Chondrocyte (in vitro differentiated cells): ENCODE data around the gene NECAP2. TPM values are rescaled to one million over a fixed set of nuclear protein-coding genes. Genes with fewer than 3 reads are reported as not detected.

Experiments used
- DNase-seq: peaks from one replicate; pipeline ENCODE4 v3.0.0; 2021; ENCODE audit warnings: mixed read lengths, low spot score
- H3K27ac Mint-ChIP-seq: one replicate; pipeline ENCODE4 v1.8.0; 2021; ENCODE audit warnings: mild to moderate bottlenecking, moderate library complexity, mixed read lengths; ENCODE audit not compliant: unreplicated experiment
- H3K27me3 Mint-ChIP-seq: 2 replicates; pipeline ENCODE4 v1.8.0; 2021; ENCODE audit warnings: low read depth, mixed read lengths
- H3K36me3 Mint-ChIP-seq: 2 replicates; pipeline ENCODE4 v1.8.0; 2021; ENCODE audit warnings: low read depth, mixed read lengths
- H3K4me1 Mint-ChIP-seq: 2 replicates; pipeline ENCODE4 v1.8.0; 2021; ENCODE audit warnings: low read depth, mild to moderate bottlenecking, mixed read lengths
- H3K4me3 Mint-ChIP-seq: one replicate; pipeline ENCODE4 v1.8.0; 2021; ENCODE audit warnings: mild to moderate bottlenecking, moderate library complexity, mixed read lengths; ENCODE audit not compliant: unreplicated experiment
- H3K9me3 Mint-ChIP-seq: 2 replicates; pipeline ENCODE4 v1.8.0; 2021; ENCODE audit warnings: low read depth, mixed read lengths
- CTCF ChIP-seq: fragments of 200-600 bp; sonication (generic); IDR thresholded peaks from 2 replicates; pipeline ENCODE4 v1.5.0; 2021; ENCODE audit warnings: antibody characterized with exemption, mild to moderate bottlenecking, moderate library complexity
- total RNA-seq: library from RNA; stranded (reverse); gene quantifications from 3 replicates; pipeline ENCODE4 v1.2.1, GENCODE V29; 2021

NECAP2 gene
- total RNA-seq, 1 donor from 2014 or later: 51.7 TPM

DNA sequence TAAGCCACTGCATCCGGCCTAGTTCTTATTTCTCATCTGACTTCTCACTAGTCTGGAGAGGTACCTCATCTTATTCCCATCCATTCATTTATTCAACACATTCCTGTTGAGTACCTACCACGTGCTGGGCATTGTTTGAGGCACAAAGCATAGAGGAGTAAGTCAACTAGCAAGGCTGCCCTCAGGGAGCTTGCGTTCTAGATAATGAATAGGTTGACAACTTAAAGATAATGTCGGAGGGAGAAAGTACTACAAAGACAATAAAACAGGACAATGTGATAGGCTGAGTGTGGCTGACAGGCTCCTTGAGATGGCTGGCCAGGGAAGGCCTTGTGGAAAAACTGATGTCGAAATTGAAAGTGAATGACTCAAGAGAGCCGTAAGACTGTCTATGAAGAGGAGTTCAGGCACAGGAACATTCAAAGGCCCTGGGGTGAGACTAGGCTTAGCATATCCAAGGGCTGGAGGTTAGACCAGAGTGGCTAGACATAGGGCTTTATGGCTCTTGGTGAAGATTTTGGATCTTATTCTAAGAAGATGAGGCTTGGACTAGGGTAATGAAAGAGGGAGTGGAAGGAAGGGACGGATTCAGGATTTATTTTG is 21.6 kb upstream of the NECAP2 start:
- Mint-ChIP-seq H3K9me3 (no peaks in the 10 kb centered on the region), H3K4me3 (no peak overlapping the region), H3K36me3 (no peaks in the 10 kb centered on the region), H3K27ac (no peak overlapping the region), H3K27me3 (peaks cover 16% of the 10 kb centered on the region), H3K4me1 (no peaks in the 10 kb centered on the region)
- DNase-seq: no peak
- no peak for TF ChIP-seq CTCF

DNA sequence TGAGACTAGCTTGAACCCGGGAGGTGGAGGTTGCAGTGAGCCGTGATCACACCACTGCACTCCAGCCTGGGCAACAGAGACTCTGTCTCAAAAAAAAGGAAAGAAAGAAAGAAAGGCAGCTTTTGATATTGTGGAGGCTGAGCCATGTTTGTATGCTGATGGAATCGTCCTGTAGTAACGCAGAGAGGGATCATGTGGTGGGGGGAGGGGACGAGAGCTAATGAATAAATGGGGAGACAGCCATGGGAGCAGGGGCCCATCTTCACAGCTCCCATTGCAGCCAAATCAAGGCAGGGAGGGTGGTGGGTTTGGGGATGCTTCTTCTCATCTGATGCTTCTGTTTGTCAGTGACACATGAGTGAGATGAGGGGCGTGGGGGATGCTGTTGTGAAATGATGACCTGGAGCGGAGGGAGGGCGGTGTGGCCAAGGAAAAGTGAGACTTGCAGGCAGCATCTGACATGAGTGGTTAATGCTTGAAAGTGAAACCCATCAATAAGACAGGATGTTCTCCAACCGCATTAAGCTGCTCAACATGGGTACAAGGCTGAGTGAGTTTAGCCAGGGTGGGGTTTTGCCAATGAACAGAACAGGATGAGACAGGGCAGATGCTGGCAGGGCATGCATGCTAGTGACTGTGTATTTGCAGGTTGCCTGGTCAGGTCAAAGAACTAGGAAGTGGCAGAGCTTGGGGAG is 20.0 kb upstream of the NECAP2 start:
- Mint-ChIP-seq H3K4me3 (no peak overlapping the region), H3K36me3 (no peaks in the 10 kb centered on the region), H3K9me3 (no peaks in the 10 kb centered on the region), H3K4me1 (no peaks in the 10 kb centered on the region), H3K27ac (no peak overlapping the region), H3K27me3 (peaks cover 16% of the 10 kb centered on the region)
- no peak for TF ChIP-seq CTCF
- no peak for DNase-seq

DNA sequence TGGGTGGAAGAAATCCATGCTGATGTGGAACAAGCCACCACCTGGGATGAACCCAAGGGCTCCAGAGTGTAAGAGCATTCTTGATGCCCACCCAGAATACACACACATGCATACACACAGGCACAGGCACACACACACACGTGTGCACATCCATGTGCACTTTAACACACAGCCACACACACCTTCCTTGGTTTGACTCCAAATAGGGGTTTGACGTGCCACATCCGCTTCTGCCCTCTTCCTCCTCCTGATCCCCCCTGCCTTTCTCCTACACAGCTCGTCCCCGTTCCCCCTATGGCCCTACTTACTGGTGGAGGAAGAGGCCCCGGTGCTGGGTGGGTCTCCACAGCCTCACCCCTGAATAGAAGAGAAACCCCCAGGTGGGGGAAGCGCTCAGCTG is 19.3 kb upstream of the NECAP2 start:
- Mint-ChIP-seq H3K4me3 (no peak overlapping the region), H3K9me3 (no peaks in the 10 kb centered on the region), H3K4me1 (no peaks in the 10 kb centered on the region), H3K36me3 (no peaks in the 10 kb centered on the region), H3K27me3 (peaks cover 16% of the 10 kb centered on the region), H3K27ac (no peak overlapping the region)
- no peak for TF ChIP-seq CTCF
- DNase-seq: no peak

GRCh38 chr1:16422041-16422440 is 18.5 kb upstream of the NECAP2 start:
- H3K4me3 Mint-ChIP-seq: no peak overlapping the region
- no peak for DNase-seq
- no peak overlapping the region for H3K27ac Mint-ChIP-seq
- TF ChIP-seq CTCF: no peak
- H3K9me3 Mint-ChIP-seq: no peaks in the 10 kb centered on the region
- H3K36me3 Mint-ChIP-seq: no peaks in the 10 kb centered on the region
- H3K27me3 Mint-ChIP-seq: peaks cover 16% of the 10 kb centered on the region
- H3K4me1 Mint-ChIP-seq: no peaks in the 10 kb centered on the region

DNA sequence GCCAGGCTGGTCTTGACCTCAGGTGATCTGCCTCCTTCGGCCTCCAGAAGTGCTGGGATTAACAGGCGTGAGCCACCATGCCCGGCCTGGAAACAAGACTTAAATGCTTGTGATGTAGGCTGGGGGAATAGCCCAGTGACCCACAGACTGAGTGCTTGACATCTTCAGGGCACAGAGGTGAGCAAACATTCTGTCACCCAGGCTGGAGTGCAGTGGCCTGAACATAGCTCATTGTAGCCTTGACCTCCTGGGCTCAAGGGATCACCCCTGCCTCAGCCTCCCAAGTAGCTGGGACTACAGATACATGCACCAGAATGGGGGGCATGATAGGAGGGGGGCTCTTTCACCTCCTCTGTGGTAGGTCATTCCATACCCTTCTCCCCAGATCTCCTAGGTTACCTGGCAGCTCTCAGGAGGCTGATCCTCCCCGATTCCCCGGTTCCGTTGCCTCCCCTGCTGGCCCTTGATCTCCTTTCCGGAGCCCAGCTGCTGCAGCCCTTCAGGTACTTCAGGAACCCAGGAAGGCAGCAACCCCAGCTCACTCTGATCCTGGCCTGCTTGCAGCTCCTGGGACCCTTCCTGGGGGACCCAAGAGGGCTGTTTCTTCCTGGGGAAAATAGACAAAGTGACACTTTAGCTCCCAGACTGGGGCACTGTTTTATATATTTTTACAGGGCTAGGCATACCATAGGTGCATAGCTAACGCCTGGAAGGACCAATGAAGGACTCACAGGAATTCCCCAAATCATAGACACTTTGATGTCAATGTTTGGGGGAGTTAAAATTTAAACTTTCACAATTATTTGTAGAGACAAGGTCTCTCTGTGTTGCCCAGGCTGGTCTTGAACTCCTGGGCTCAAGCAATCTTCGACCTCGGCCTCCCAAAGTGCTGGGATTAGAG is 15.1 kb upstream of the NECAP2 start:
- no peak overlapping the region for H3K27ac Mint-ChIP-seq
- H3K4me1 Mint-ChIP-seq: no peaks in the 10 kb centered on the region
- no peaks in the 10 kb centered on the region for H3K36me3 Mint-ChIP-seq
- no peak for DNase-seq
- H3K4me3 Mint-ChIP-seq: no peak overlapping the region
- H3K9me3 Mint-ChIP-seq: no peaks in the 10 kb centered on the region
- TF ChIP-seq CTCF: no peak
- H3K27me3 Mint-ChIP-seq: peaks cover 7% of the 10 kb centered on the region
